Upper lobe of left lung (tissue), 6 donors: ENCODE measurements around the gene GRIK5. TPM values are rescaled to one million over a fixed set of nuclear protein-coding genes. Genes with fewer than 3 reads are reported as not detected.

Source experiments
- ATAC-seq, 2 donors: fragments of 200-7000 bp; cut with Tn5 transposase; one replicate each; pipeline ENCODE4 v1.9.1; 2022; ENCODE audit warnings: mild to moderate bottlenecking in 2 of 2, moderate library complexity in 2 of 2; ENCODE audit not compliant: low FRiP score in 2 of 2
- DNase-seq, 2 donors: peaks; one replicate each; pipeline ENCODE4 v3.0.0-alpha.2; 2019 to 2020
- H3K27ac ChIP-seq, 4 donors: fragments of 200-600 bp; sonication (generic); one replicate each; pipeline ENCODE4 v1.5.1; 2016 to 2019
- H3K27me3 ChIP-seq, 4 donors: fragments of 200-600 bp; sonication (generic); one replicate each; pipeline ENCODE4 v1.5.1; 2017 to 2019
- H3K36me3 ChIP-seq, 4 donors: fragments of 200-600 bp; sonication (generic); one replicate each; pipeline ENCODE4 v1.5.1; 2016 to 2019
- H3K4me1 ChIP-seq, 4 donors: fragments of 200-600 bp; sonication (generic); one replicate each; pipeline ENCODE4 v1.5.1; 2018 to 2019
- H3K4me3 ChIP-seq, 4 donors: fragments of 200-600 bp; sonication (generic); one replicate each; pipeline ENCODE4 v1.5.1; 2017 to 2019; ENCODE audit warnings: mild to moderate bottlenecking in 2 of 4, moderate library complexity in 1 of 4
- H3K9me3 ChIP-seq, 4 donors: fragments of 200-600 bp; sonication (generic); one replicate each; pipeline ENCODE4 v1.5.1; 2018 to 2019
- CTCF ChIP-seq, 6 experiments: fragments of 450-650 bp in 4 of 6; fragments of 200-600 bp in 2 of 6; sonication (generic) in 2 of 6; IDR thresholded peaks; one replicate each; pipeline ENCODE4 v1.5.1; 2016 to 2019; ENCODE audit warnings: antibody characterized with exemption in 6 of 6
- EP300 ChIP-seq, 4 donors: sonication (generic); formaldehyde crosslinking; IDR thresholded peaks; one replicate each; pipeline ENCODE4 v1.5.1; 2017; ENCODE audit warnings: antibody characterized with exemption in 4 of 4, control low read depth in 2 of 4
- POLR2A ChIP-seq, 4 donors: fragments of 450-650 bp; IDR thresholded peaks; one replicate each; pipeline ENCODE4 v1.5.1; 2016 to 2017; ENCODE audit warnings: antibody characterized with exemption in 4 of 4, mild to moderate bottlenecking in 2 of 4
- POLR2AphosphoS5 ChIP-seq, 2 donors: sonication (generic); formaldehyde crosslinking; IDR thresholded peaks; one replicate each; pipeline ENCODE4 v1.5.1; 2017; ENCODE audit warnings: antibody characterized with exemption in 2 of 2
- WGBS, 2 donors: methylation state at CpG; one replicate each; pipeline ENCODE4 v1.1.5; 2017 to 2018; 5-methylcytosine and 5-hydroxymethylcytosine counted together
- total RNA-seq, 6 donors: library from RNA; depleted of rRNA in 4 of 6; stranded (reverse); fragments of >200 nt in 4 of 6; gene quantifications; one replicate each; pipeline versions ENCODE4 v1.1.0 to v1.2.1, GENCODE V29; 2016 to 2021
- donor health status: DM: no; HTN: no; CAD: no; lungs with moderate emphysema.
- donor health status: DM: no; HTN: yes; CAD: no; lungs with severe emphysema.

The GRIK5 gene
- total RNA-seq, 6 donors from 2014 or later = 0.15 to 2.7 (median 0.54) TPM; not detected in 1

DNA sequence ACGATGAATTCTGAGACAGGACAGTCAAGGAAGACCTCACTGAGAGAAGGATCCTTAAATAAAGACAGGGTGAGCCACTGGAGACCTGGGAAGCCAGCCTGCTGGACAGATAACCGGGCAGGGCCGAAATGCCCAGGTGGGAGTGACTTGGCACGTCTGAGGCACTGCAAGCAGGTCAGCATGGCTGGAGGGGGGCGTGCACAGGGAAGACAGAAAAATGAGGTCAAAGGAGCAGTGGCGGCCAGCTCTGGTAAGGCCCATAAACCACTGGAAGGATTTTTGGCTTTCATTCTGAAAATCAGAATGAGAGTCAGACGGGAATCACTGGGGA, 70.2 kb downstream of the GRIK5 start:
- H3K36me3 ChIP-seq = no peaks in the 10 kb centered on the region
- TF ChIP-seq POLR2AphosphoS5 (IDR thresholded peaks at IDR 0.05) = no peak
- TF ChIP-seq EP300 (IDR thresholded peaks at IDR 0.05) = no peak
- no peak for TF ChIP-seq CTCF (IDR thresholded peaks at IDR 0.05)
- no peak for TF ChIP-seq POLR2A (IDR thresholded peaks at IDR 0.05)
- no peak for DNase-seq
- peaks cover 0 to 35% (median 14%) of the 10 kb centered on the region in 4 donors for H3K27me3 ChIP-seq
- no peaks in the 10 kb centered on the region for H3K9me3 ChIP-seq
- ATAC-seq = no peak
- H3K4me1 ChIP-seq = peaks cover 0 to 24% (median 6%) of the 10 kb centered on the region in 4 donors
- 79 to 85% methylated on average over 7 of the region's 7 CpGs for WGBS, 2 donors
- no peak overlapping the region for H3K4me3 ChIP-seq
- no peak overlapping the region for H3K27ac ChIP-seq

- Histone ChIP-seq H3K4me1 (peaks cover 2 to 26% (median 7%) of the 10 kb centered on the region in 4 donors), H3K9me3 (no peaks in the 10 kb centered on the region), H3K36me3 (no peaks in the 10 kb centered on the region), H3K4me3 (no peak overlapping the region), H3K27ac (no peak overlapping the region), H3K27me3 (peaks cover 0 to 41% (median 18%) of the 10 kb centered on the region in 4 donors)
- WGBS, 2 donors = 15 to 18% methylated on average over 28 to 36 of the region's 55 CpGs
- TF ChIP-seq CTCF (IDR thresholded peaks at IDR 0.05) (no peak), POLR2AphosphoS5 (IDR thresholded peaks at IDR 0.05) (no peak), POLR2A (IDR thresholded peaks at IDR 0.05) (no peak), EP300 (IDR thresholded peaks at IDR 0.05) (no peak)
- DNase-seq (peak in 1 of 2 donors; percentile 80), ATAC-seq (no peak)
These were observed 70.7 kb downstream of the GRIK5 start for GRCh38 chr19:41999071-41999877.

DNA sequence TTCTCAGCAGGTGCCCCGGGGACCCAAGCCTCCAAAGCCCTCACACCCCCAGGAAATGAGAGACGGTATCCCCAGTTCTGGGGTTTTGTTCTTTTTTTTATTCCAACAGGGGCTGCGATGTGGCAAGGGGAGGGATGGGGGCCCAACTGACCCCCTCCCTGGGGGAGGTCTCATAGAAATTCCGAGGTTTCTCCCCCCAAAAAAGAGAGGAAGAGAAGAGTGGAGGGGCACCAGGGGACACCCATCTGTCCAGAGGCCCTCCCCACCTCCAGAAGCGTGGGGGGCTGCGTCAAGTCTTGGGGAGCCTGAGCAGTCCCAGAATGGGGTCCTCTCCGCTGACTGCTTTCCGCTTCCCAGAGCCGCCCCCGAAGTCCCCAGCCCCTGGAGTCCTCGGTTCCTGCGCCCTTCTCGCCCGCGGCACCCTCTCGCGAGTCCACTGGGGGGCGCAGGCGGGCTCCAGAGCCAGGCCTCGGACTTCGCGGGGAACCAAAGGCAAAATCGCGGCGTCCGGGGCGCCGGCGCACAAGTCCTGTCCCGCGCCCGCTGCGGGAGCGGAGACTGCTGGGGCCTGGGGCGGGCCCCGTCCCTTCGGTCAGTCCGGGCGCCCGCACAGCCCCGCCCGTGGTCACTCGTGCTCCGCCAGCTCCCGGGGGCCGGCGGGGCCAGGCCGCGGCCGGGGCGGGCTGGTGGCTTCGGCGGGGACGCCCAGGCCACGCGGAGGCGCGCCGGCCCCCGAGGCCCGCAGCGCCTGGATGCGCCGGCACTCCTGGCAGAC, 71.6 kb downstream of the GRIK5 start:
- H3K27me3 ChIP-seq = peaks cover 0 to 50% (median 22%) of the 10 kb centered on the region in 4 donors

DNA sequence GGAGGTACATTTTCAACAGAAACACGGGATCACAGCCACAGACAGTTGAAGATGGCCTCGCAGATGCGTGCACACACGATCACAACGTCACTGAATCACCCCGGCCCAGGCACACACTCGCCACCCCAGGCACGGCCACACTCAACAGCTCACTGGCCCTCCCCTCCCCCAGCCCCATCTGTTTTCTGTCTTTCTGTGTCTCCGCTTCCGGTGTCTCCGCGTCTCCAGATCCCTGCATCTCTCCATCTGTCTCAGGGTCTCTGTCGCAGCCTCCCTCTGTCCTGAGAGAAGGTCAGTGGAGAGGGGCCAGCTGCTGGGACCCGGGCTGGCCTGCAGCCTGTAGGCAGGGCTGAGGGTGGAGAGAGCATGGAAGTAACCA, 72.2 kb downstream of the GRIK5 start:
- Histone ChIP-seq H3K9me3 (no peaks in the 10 kb centered on the region), H3K36me3 (no peaks in the 10 kb centered on the region), H3K27ac (no peak overlapping the region), H3K4me1 (peaks cover 11 to 36% (median 15%) of the 10 kb centered on the region in 4 donors), H3K4me3 (no peak overlapping the region), H3K27me3 (peaks cover 0 to 50% (median 25%) of the 10 kb centered on the region in 4 donors)
- TF ChIP-seq POLR2AphosphoS5 (IDR thresholded peaks at IDR 0.05) (no peak), POLR2A (IDR thresholded peaks at IDR 0.05) (no peak), EP300 (IDR thresholded peaks at IDR 0.05) (no peak), CTCF (IDR thresholded peaks at IDR 0.05) (no peak)
- ATAC-seq (no peak), DNase-seq (no peak)
- WGBS, 2 donors = 9 to 13% methylated on average over 7 to 14 of the region's 14 CpGs

More for the DNA sequence above, 71.6 kb downstream of the GRIK5 start:
- TF ChIP-seq EP300 (IDR thresholded peaks at IDR 0.05) = no peak
- TF ChIP-seq POLR2AphosphoS5 (IDR thresholded peaks at IDR 0.05) = no peak
- peak; percentile 39 to 48 (median 42) for TF ChIP-seq CTCF (IDR thresholded peaks at IDR 0.05)
- ATAC-seq (no peak), DNase-seq (peak; percentile 26 to 88)
- WGBS, 2 donors = 7 to 30% methylated on average over 4 to 15 of the region's 64 CpGs
- Histone ChIP-seq H3K4me1 (peaks cover 10 to 34% (median 15%) of the 10 kb centered on the region in 4 donors), H3K27ac (no peak overlapping the region), H3K36me3 (no peaks in the 10 kb centered on the region), H3K4me3 (no peak overlapping the region), H3K9me3 (no peaks in the 10 kb centered on the region)
